NCI-H2196 treated with DMSO at 0.1 percent for 48 hours (cell line): ENCODE results near the gene POLD1.
A peak's percentile ranks its signal among the peaks of the same experiment; 100 is the strongest.

Experiments used
- DNase-seq: peaks from one replicate; lab custom pipeline; 2025; ENCODE audit not compliant: unreplicated experiment; lab: John Stamatoyannopoulos, UW

The POLD1 gene

GRCh38 chr19:50365434-50366306 is 18.5 kb upstream of the POLD1 start, which contains the start of gene NAPSA:
Gene NAPSA (minus strand): TSS chr19:50365639. CDS start chr19:50365621, 18 bp downstream.
- no peak for DNase-seq

GRCh38 chr19:50368649-50369570 is 15.2 kb upstream of the POLD1 start:
- peak; percentile 51 for DNase-seq

GRCh38 chr19:50371914-50372475 is 12.2 kb upstream of the POLD1 start:
- DNase-seq, result no peak

GRCh38 chr19:50376166-50377050 is 7.7 kb upstream of the POLD1 start, which contains the start of gene NR1H2:
Gene NR1H2 (plus strand): TSS chr19:50376457. CDS start chr19:50377606, 1,149 bp downstream.
- DNase-seq, result peak; percentile 92

GRCh38 chr19:50377051-50377461 is 7.1 kb upstream of the POLD1 start:
- peak; percentile 70 for DNase-seq

GRCh38 chr19:50377517-50377916 is 6.6 kb upstream of the POLD1 start:
- no peak for DNase-seq

- no peak for DNase-seq
Observed at GRCh38 chr19:50378169-50378862, 5.8 kb upstream of the POLD1 start.

GRCh38 chr19:50378863-50379236 is 5.3 kb upstream of the POLD1 start:
- no peak for DNase-seq

- no peak for DNase-seq
Observed at GRCh38 chr19:50379602-50380001, 4.5 kb upstream of the POLD1 start.

- no peak for DNase-seq
Observed at GRCh38 chr19:50380137-50380536, 4.0 kb upstream of the POLD1 start.

- DNase-seq, result no peak
Observed at GRCh38 chr19:50380751-50381151, 3.4 kb upstream of the POLD1 start.

GRCh38 chr19:50381881-50382729 is 2.0 kb upstream of the POLD1 start:
- no peak for DNase-seq

- no peak for DNase-seq
Observed at GRCh38 chr19:50383001-50383851, 921 bp upstream of the POLD1 start.

GRCh38 chr19:50384685-50385535 is 763 bp downstream of the POLD1 start:
- no peak for DNase-seq

GRCh38 chr19:50387176-50387867 is 3.2 kb downstream of the POLD1 start:
- DNase-seq, result no peak

- no peak for DNase-seq
Observed at GRCh38 chr19:50387868-50388245, 3.7 kb downstream of the POLD1 start.
